ENCODE measurements around the gene LNP1.

LNP1 gene

GRCh38 chr3:100399341-100400071, 1.8 kb upstream of the LNP1 start:
- no peak for DNase-seq (ENCODE audit: extremely low read depth in 1 of 2, low read depth in 1 of 2)

- DNase-seq (ENCODE audit: extremely low read depth in 1 of 2, low read depth in 1 of 2), result peak in 1 of 2 donors; percentile 10
These were observed 940 bp upstream of the LNP1 start for GRCh38 chr3:100400419-100400779.

- DNase-seq (ENCODE audit: extremely low read depth in 1 of 2, low read depth in 1 of 2), result peak in 1 of 2 donors; percentile 38
These were observed 319 bp downstream of the LNP1 start for GRCh38 chr3:100401674-100402041.

GRCh38 chr3:100402256-100402655, 917 bp downstream of the LNP1 start:
- no peak for DNase-seq (ENCODE audit: extremely low read depth in 1 of 2, low read depth in 1 of 2)

GRCh38 chr3:100402891-100403290, 1.6 kb downstream of the LNP1 start:
- no peak for DNase-seq (ENCODE audit: extremely low read depth in 1 of 2, low read depth in 1 of 2)

- no peak for DNase-seq (ENCODE audit: extremely low read depth in 1 of 2, low read depth in 1 of 2)
These were observed 2.3 kb downstream of the LNP1 start for GRCh38 chr3:100403362-100404249.

- DNase-seq (ENCODE audit: extremely low read depth in 1 of 2, low read depth in 1 of 2), result no peak
These were observed 2.9 kb downstream of the LNP1 start for GRCh38 chr3:100404250-100404548.

- DNase-seq (ENCODE audit: extremely low read depth in 1 of 2, low read depth in 1 of 2), result no peak
These were observed 5.8 kb downstream of the LNP1 start for GRCh38 chr3:100407164-100407563.

GRCh38 chr3:100407977-100408532, 6.7 kb downstream of the LNP1 start:
- no peak for DNase-seq (ENCODE audit: extremely low read depth in 1 of 2, low read depth in 1 of 2)

- no peak for DNase-seq (ENCODE audit: extremely low read depth in 1 of 2, low read depth in 1 of 2)
These were observed 10.0 kb downstream of the LNP1 start for GRCh38 chr3:100411091-100411982.

GRCh38 chr3:100412912-100413590, 11.7 kb downstream of the LNP1 start:
- DNase-seq (ENCODE audit: extremely low read depth in 1 of 2, low read depth in 1 of 2), result no peak

GRCh38 chr3:100413613-100414012, 12.3 kb downstream of the LNP1 start:
- no peak for DNase-seq (ENCODE audit: extremely low read depth in 1 of 2, low read depth in 1 of 2)

GRCh38 chr3:100416176-100416575, 14.8 kb downstream of the LNP1 start:
- no peak for DNase-seq (ENCODE audit: extremely low read depth in 1 of 2, low read depth in 1 of 2)

- DNase-seq (ENCODE audit: extremely low read depth in 1 of 2, low read depth in 1 of 2), result no peak
These were observed 15.5 kb downstream of the LNP1 start for GRCh38 chr3:100416863-100417262.

- no peak for DNase-seq (ENCODE audit: extremely low read depth in 1 of 2, low read depth in 1 of 2)
These were observed 18.1 kb downstream of the LNP1 start for GRCh38 chr3:100419406-100419805.

- no peak for DNase-seq (ENCODE audit: extremely low read depth in 1 of 2, low read depth in 1 of 2)
These were observed 19.5 kb downstream of the LNP1 start for GRCh38 chr3:100420885-100421284.

- DNase-seq (ENCODE audit: extremely low read depth in 1 of 2, low read depth in 1 of 2), result no peak
These were observed 22.3 kb downstream of the LNP1 start for GRCh38 chr3:100423611-100424010.

GRCh38 chr3:100424261-100424660, 22.9 kb downstream of the LNP1 start:
- no peak for DNase-seq (ENCODE audit: extremely low read depth in 1 of 2, low read depth in 1 of 2)

GRCh38 chr3:100425316-100425715, 24.0 kb downstream of the LNP1 start:
- no peak for DNase-seq (ENCODE audit: extremely low read depth in 1 of 2, low read depth in 1 of 2)

- DNase-seq (ENCODE audit: extremely low read depth in 1 of 2, low read depth in 1 of 2), result no peak
These were observed 24.8 kb downstream of the LNP1 start for GRCh38 chr3:100426067-100426682.

All from stimulated activated CD8-positive, alpha-beta memory T cell treated with anti-CD3 and anti-CD28 coated beads, Interleukin-7, amount 100 ng/mL, for 48 hours (primary cell).